Lower leg skin (tissue), 3 donors: ENCODE data around the gene APOC1.
"Not testable (repeated sequence)": the region's sequence is repeated elsewhere in the genome, so short reads cannot be mapped to it uniquely, and the experiment has no call there.

Experiments used
- POLR2A ChIP-seq, 2 donors: fragments of 450-650 bp; IDR thresholded peaks; one replicate each; pipeline ENCODE4 v1.6.1; 2016 to 2017; ENCODE audit warnings: antibody characterized with exemption in 2 of 2, mild to moderate bottlenecking in 1 of 2, moderate library complexity in 1 of 2
- TF ChIP-seq, protein P1 (sequence below), 3 donors: fragments of 450-650 bp; IDR thresholded peaks; one replicate each; pipeline ENCODE4 v1.5.1; 2016; ENCODE audit warnings: antibody characterized with exemption in 3 of 3, mild to moderate bottlenecking in 3 of 3, moderate library complexity in 2 of 3

DNA sequence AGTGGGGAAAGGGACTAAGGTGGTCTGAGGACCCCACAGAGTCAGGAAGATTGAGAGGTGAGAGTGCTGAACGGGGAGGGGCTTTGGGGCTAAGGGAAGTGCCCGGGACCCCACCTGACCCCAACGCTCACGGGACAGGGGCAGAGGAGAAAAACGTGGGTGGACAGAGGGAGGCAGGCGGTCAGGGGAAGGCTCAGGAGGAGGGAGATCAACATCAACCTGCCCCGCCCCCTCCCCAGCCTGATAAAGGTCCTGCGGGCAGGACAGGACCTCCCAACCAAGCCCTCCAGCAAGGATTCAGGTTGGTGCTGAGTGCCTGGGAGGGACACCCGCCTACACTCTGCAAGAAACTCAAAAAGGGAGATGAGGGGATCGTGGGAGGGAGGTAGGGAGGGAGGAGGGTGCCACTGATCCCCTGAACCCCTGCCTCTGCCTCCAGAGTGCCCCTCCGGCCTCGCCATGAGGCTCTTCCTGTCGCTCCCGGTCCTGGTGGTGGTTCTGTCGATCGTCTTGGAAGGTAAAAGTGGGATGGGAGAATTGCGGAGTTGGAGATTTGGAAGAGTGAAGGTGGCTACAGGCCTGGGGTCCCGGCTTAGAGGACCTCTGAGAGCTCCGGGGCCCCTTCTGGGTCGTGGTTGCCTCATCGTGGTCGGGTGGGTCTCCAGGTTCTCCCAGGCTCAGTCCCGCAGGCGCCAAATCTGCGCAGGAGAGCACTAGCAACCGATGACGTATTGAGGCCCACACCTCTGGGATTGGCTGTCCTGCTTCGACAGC lies at the start of gene APOC1:
- TF ChIP-seq, protein P1, sequence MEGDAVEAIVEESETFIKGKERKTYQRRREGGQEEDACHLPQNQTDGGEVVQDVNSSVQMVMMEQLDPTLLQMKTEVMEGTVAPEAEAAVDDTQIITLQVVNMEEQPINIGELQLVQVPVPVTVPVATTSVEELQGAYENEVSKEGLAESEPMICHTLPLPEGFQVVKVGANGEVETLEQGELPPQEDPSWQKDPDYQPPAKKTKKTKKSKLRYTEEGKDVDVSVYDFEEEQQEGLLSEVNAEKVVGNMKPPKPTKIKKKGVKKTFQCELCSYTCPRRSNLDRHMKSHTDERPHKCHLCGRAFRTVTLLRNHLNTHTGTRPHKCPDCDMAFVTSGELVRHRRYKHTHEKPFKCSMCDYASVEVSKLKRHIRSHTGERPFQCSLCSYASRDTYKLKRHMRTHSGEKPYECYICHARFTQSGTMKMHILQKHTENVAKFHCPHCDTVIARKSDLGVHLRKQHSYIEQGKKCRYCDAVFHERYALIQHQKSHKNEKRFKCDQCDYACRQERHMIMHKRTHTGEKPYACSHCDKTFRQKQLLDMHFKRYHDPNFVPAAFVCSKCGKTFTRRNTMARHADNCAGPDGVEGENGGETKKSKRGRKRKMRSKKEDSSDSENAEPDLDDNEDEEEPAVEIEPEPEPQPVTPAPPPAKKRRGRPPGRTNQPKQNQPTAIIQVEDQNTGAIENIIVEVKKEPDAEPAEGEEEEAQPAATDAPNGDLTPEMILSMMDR (IDR thresholded peaks at IDR 0.05) = not testable (repeated sequence)
- TF ChIP-seq POLR2A (IDR thresholded peaks at IDR 0.05) = not testable (repeated sequence)
